HCT116 (cell line): ENCODE data around the gene FHIT. TPM values are rescaled to one million over a fixed set of nuclear protein-coding genes. Genes with fewer than 3 reads are reported as not detected.

Experiments used
- ATAC-seq: fragments of 200-7000 bp; cut with Tn5 transposase; 2 replicates; pipeline ENCODE4 v1.9.1; 2020; ENCODE audit warnings: mild to moderate bottlenecking, moderate library complexity
- BruUV-seq: library from RNA; stranded (reverse); fragments of 400-500 nt; replicated peaks from 2 replicates; lab custom pipeline; 2021; lab: Mats Ljungman, UMichigan
- CTCF ChIA-PET: fragments of 300-600 bp; sonication (Branson Sonifier 250); formaldehyde crosslinking; loops from one replicate; lab custom pipeline; 2021; ENCODE audit warnings: antibody characterized with exemption; lab: Charles Lee
- POLR2A ChIA-PET: fragments of 300-600, 350-600 bp; sonication (Branson Sonifier 250); formaldehyde crosslinking; loops from one replicate; lab custom pipeline; 2021; ENCODE audit warnings: antibody characterized with exemption; lab: Charles Lee
- RAD21 ChIA-PET, 2 experiments: fragments of 300-600 bp; sonication (Branson Sonifier 250); formaldehyde crosslinking; loops; one replicate each; lab custom pipeline; 2023; ENCODE audit warnings: low total read pairs in 2 of 2; ENCODE audit not compliant: uncharacterized antibody in 2 of 2, unreplicated experiment in 2 of 2, low non-redundant PET in 1 of 2; lab: Charles Lee
- DNase-seq: peaks from one replicate; pipeline ENCODE4 v3.0.0-alpha.2; 2010; ENCODE audit warnings: low read depth, low spot score
- H2AFZ ChIP-seq: fragments of 200-600 bp; shearing (Covaris generic), sonication (generic); 2 replicates; pipeline ENCODE4 v1.6.1; 2017; ENCODE audit warnings: low read depth, mixed run types, mixed read lengths, antibody characterized with exemption, low read length; ENCODE audit not compliant: poor library complexity, severe bottlenecking
- H3K27ac ChIP-seq: 2 replicates; pipeline ENCODE4 v1.5.1; 2012; ENCODE audit warnings: low read depth, low read length
- H3K27me3 ChIP-seq: fragments of 200-600 bp; sonication (generic); 2 replicates; pipeline ENCODE4 v1.6.1; 2016; ENCODE audit warnings: mixed run types, low read length, mixed read lengths; ENCODE audit not compliant: insufficient read depth
- H3K36me3 ChIP-seq, 2 experiments: fragments of 200-500 bp in 1 of 2; fragments of 200-600 bp in 1 of 2; sonication (Bioruptor generic) in 1 of 2; sonication (generic) in 1 of 2; 2 replicates each; pipeline versions ENCODE4 v1.5.1 to v1.6.1; 2014 to 2016; ENCODE audit warnings: low read length in 2 of 2, inconsistent platforms in 1 of 2, mixed read lengths in 1 of 2, mixed run types in 1 of 2; ENCODE audit not compliant: insufficient read depth in 2 of 2, control insufficient read depth in 1 of 2
- H3K4me1 ChIP-seq, 2 experiments: fragments of 200-600 bp in 1 of 2; sonication (generic) in 1 of 2; 2 replicates each; pipeline versions ENCODE4 v1.5.1 to v1.6.1; 2012 to 2017; ENCODE audit warnings: low read length in 2 of 2, inconsistent platforms in 1 of 2, mild to moderate bottlenecking in 1 of 2, mixed read lengths in 1 of 2, mixed run types in 1 of 2, moderate library complexity in 1 of 2; ENCODE audit not compliant: insufficient read depth in 2 of 2, control insufficient read depth in 1 of 2
- H3K4me2 ChIP-seq: fragments of 200-600 bp; sonication (generic); 2 replicates; pipeline ENCODE4 v1.6.1; 2017; ENCODE audit warnings: mixed run types, low read length, mixed read lengths
- H3K4me3 ChIP-seq, 2 experiments: fragments of 200-600 bp in 1 of 2; sonication (generic) in 1 of 2; replicated peaks in 1 of 2; 2 replicates each; pipeline ENCODE4 v1.5.1; 2011 to 2016; ENCODE audit warnings: low read length in 2 of 2, control low read depth in 1 of 2, low read depth in 1 of 2, mild to moderate bottlenecking in 1 of 2, mixed read lengths in 1 of 2, mixed run types in 1 of 2
- H3K79me2 ChIP-seq: fragments of 200-600 bp; sonication (generic); 2 replicates; pipeline ENCODE4 v1.6.1; 2017; ENCODE audit warnings: mild to moderate bottlenecking, mixed run types, low read length, moderate library complexity, mixed read lengths; ENCODE audit not compliant: insufficient read depth
- H3K9ac ChIP-seq: fragments of 200-600 bp; sonication (generic); 2 replicates; pipeline ENCODE4 v1.6.1; 2016; ENCODE audit warnings: low read length, mixed read lengths
- H3K9me2 ChIP-seq: fragments of 200-600 bp; sonication (generic), shearing (Covaris generic); 2 replicates; pipeline ENCODE4 v1.6.1; 2017; ENCODE audit warnings: mixed run types, mild to moderate bottlenecking, moderate library complexity; ENCODE audit not compliant: insufficient read depth
- H3K9me3 ChIP-seq, 2 experiments: fragments of 200-500 bp in 1 of 2; fragments of 200-600 bp in 1 of 2; sonication (Bioruptor generic) in 1 of 2; sonication (generic) in 1 of 2; 2 replicates each; pipeline ENCODE4 v1.6.1; 2014 to 2017; ENCODE audit warnings: low read length in 2 of 2, mixed read lengths in 2 of 2, inconsistent platforms in 1 of 2, low read depth in 1 of 2, mild to moderate bottlenecking in 1 of 2, mixed run types in 1 of 2, moderate library complexity in 1 of 2; ENCODE audit not compliant: control insufficient read depth in 1 of 2, insufficient read depth in 1 of 2
- H4K20me1 ChIP-seq: fragments of 200-600 bp; sonication (generic), shearing (Covaris generic); 2 replicates; pipeline ENCODE4 v1.6.1; 2017; ENCODE audit warnings: mixed run types, mild to moderate bottlenecking, moderate library complexity; ENCODE audit not compliant: insufficient read depth
- CBX3 ChIP-seq: IDR thresholded peaks from 2 replicates; pipeline ENCODE4 v1.6.1; 2012; ENCODE audit warnings: low read depth
- CEBPB ChIP-seq: IDR thresholded peaks from 2 replicates; pipeline ENCODE4 v1.6.1; 2012; ENCODE audit warnings: low read depth
- CTCF ChIP-seq, 3 experiments: fragments of 200-600 bp in 1 of 3; sonication (generic) in 1 of 3; IDR thresholded peaks in 2 of 3; conservative IDR thresholded peaks in 1 of 3; 2 replicates each; pipeline ENCODE4 v1.5.1; 2012 to 2017; ENCODE audit warnings: low read depth in 2 of 3, low read length in 2 of 3, antibody characterized with exemption in 1 of 3, borderline replicate concordance in 1 of 3, control low read depth in 1 of 3, mild to moderate bottlenecking in 1 of 3, mixed read lengths in 1 of 3, mixed run types in 1 of 3, moderate library complexity in 1 of 3; ENCODE audit not compliant: insufficient read depth in 1 of 3
- EGR1 ChIP-seq: IDR thresholded peaks from 2 replicates; pipeline ENCODE4 v1.6.1; 2012; ENCODE audit warnings: low read depth
- EZH2 ChIP-seq: fragments of 200-600 bp; sonication (generic); IDR thresholded peaks from 2 replicates; pipeline ENCODE4 v1.6.1; 2017; ENCODE audit warnings: antibody characterized with exemption, mixed run types
- EZH2phosphoT487 ChIP-seq: fragments of 200-600 bp; IDR thresholded peaks from 2 replicates; pipeline ENCODE4 v1.6.1; 2018; ENCODE audit warnings: antibody characterized with exemption, borderline replicate concordance
- FOSL1 ChIP-seq: IDR thresholded peaks from 2 replicates; pipeline ENCODE4 v1.6.1; 2012; ENCODE audit warnings: low read depth
- JUND ChIP-seq: IDR thresholded peaks from 2 replicates; pipeline ENCODE4 v1.6.1; 2012
- POLR2A ChIP-seq: IDR thresholded peaks from 2 replicates; pipeline ENCODE4 v1.7.0; 2011; ENCODE audit warnings: borderline replicate concordance; ENCODE audit not compliant: insufficient read depth, insufficient read length; ENCODE audit errors: extremely low read depth
- POLR2AphosphoS5 ChIP-seq: IDR thresholded peaks from 2 replicates; pipeline ENCODE4 v1.6.1; 2011; ENCODE audit warnings: mild to moderate bottlenecking, low read depth, low read length, moderate library complexity
- RAD21 ChIP-seq: IDR thresholded peaks from 2 replicates; pipeline ENCODE4 v1.6.1; 2012; ENCODE audit warnings: low read depth, mild to moderate bottlenecking
- SIN3A ChIP-seq: IDR thresholded peaks from 2 replicates; pipeline ENCODE4 v1.6.1; 2012; ENCODE audit warnings: low read depth
- SP1 ChIP-seq: IDR thresholded peaks from 2 replicates; pipeline ENCODE4 v1.6.1; 2012; ENCODE audit warnings: low read depth
- TCF7L2 ChIP-seq: IDR thresholded peaks from 2 replicates; pipeline ENCODE4 v1.7.0; 2011; ENCODE audit warnings: borderline replicate concordance, inconsistent platforms; ENCODE audit not compliant: insufficient read depth, insufficient read length; ENCODE audit errors: extremely low read depth
- YY1 ChIP-seq: IDR thresholded peaks from 2 replicates; pipeline ENCODE4 v1.6.1; 2011; ENCODE audit warnings: low read length, low read depth, moderate library complexity, mild to moderate bottlenecking; ENCODE audit not compliant: insufficient replicate concordance; ENCODE audit errors: extremely low read depth
- ZFX ChIP-seq: fragments of 450-650 bp; IDR thresholded peaks from 2 replicates; pipeline ENCODE4 v1.6.1; 2017
- ZNF274 ChIP-seq: fragments of 200-500 bp; sonication (Bioruptor generic); IDR thresholded peaks from 2 replicates; pipeline ENCODE4 v1.6.1; 2014; ENCODE audit warnings: mild to moderate bottlenecking, low read depth, low read length, inconsistent platforms
- intact Hi-C: fragments of 100-400 bp; cut with micrococcal nuclease; formaldehyde crosslinking; loops from 2 replicates; pipeline ENCODE4 v1.10.0; 2022
- total RNA-seq: library from RNA; stranded (reverse); gene quantifications from one replicate; pipeline ENCODE4 v1.2.1, GENCODE V29; 2021; ENCODE audit not compliant: unreplicated experiment
- TF ChIP-seq, protein P1 (sequence below): IDR thresholded peaks from 2 replicates; pipeline ENCODE4 v1.6.1; 2012

The FHIT gene
- total RNA-seq, 1 experiment from 2014 or later: 20.1 TPM

- CTCF ChIA-PET: no interaction called here
Measured at GRCh38 chr3:59886790-59887189, 1364.5 kb downstream of the FHIT start.

GRCh38 chr3:59885899-59886400, 1365.3 kb downstream of the FHIT start:
- H3K9me2 ChIP-seq: no peaks in the 10 kb centered on the region
- TF ChIP-seq EGR1 (no peak), EZH2phosphoT487 (no peak), CTCF (IDR thresholded peaks at IDR 0.05 in 2 of 3, conservative IDR thresholded peaks at IDR 0.05 in 1 of 3; ENCODE audit: borderline replicate concordance in 1 of 3, insufficient read depth in 1 of 3, low read depth in 2 of 3, low read length in 2 of 3) (no peak), ZFX (no peak), CEBPB (no peak), FOSL1 (no peak)
- TF ChIP-seq, protein P1, sequence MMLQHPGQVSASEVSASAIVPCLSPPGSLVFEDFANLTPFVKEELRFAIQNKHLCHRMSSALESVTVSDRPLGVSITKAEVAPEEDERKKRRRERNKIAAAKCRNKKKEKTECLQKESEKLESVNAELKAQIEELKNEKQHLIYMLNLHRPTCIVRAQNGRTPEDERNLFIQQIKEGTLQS: no peak
- no peak overlapping the region for H3K9ac ChIP-seq
- peaks cover 13% of the 10 kb centered on the region; the same call in 1 of the 2 replicates for H3K27me3 ChIP-seq
- ChIA-PET CTCF (no interaction called here), RAD21 (no interaction called here), POLR2A (no interaction called here)
- H3K4me2 ChIP-seq: no peak overlapping the region
- ATAC-seq (no peak), DNase-seq (no peak)
- H4K20me1 ChIP-seq: no peaks in the 10 kb centered on the region
- no peaks in the 10 kb centered on the region for H3K36me3 ChIP-seq
- intact Hi-C loops: no loop called here
- H3K79me2 ChIP-seq: no peaks in the 10 kb centered on the region
- H3K9me3 ChIP-seq: no peaks in the 10 kb centered on the region
- no peak overlapping the region for H2AFZ ChIP-seq
- H3K27ac ChIP-seq: no peak overlapping the region
- H3K4me1 ChIP-seq: no peaks in the 10 kb centered on the region
- BruUV-seq: no TSS peak
- no peak overlapping the region for H3K4me3 ChIP-seq

More at GRCh38 chr3:59886790-59887189, 1364.5 kb downstream of the FHIT start:
- H3K27ac ChIP-seq: no peak overlapping the region
- no peak for DNase-seq
- BruUV-seq: no TSS peak
- peaks cover 18% of the 10 kb centered on the region; the same call in 1 of the 2 replicates for H3K27me3 ChIP-seq
- H3K4me2 ChIP-seq: no peak overlapping the region
- H4K20me1 ChIP-seq: no peaks in the 10 kb centered on the region
- ChIA-PET RAD21 (no interaction called here), POLR2A (no interaction called here)
- no peak overlapping the region for H3K9ac ChIP-seq
- H3K9me2 ChIP-seq: no peaks in the 10 kb centered on the region
- no peaks in the 10 kb centered on the region for H3K4me1 ChIP-seq
- no peaks in the 10 kb centered on the region for H3K79me2 ChIP-seq
- no peak overlapping the region for H2AFZ ChIP-seq
- no peak overlapping the region for H3K4me3 ChIP-seq
- ATAC-seq: no peak
- H3K9me3 ChIP-seq: no peaks in the 10 kb centered on the region
- intact Hi-C loops: no loop called here
- H3K36me3 ChIP-seq: no peaks in the 10 kb centered on the region
- no peak for TF ChIP-seq EZH2
- no peak for TF ChIP-seq SIN3A
- no peak for TF ChIP-seq RAD21
- no peak for TF ChIP-seq ZFX
- TF ChIP-seq EGR1: no peak
- no peak for TF ChIP-seq CEBPB
- no peak for TF ChIP-seq ZNF274
- TF ChIP-seq JUND: no peak
- TF ChIP-seq YY1: no peak
- TF ChIP-seq TCF7L2: no peak
- no peak for TF ChIP-seq POLR2A
- TF ChIP-seq SP1: no peak
- no peak for TF ChIP-seq POLR2AphosphoS5
- no peak for TF ChIP-seq CBX3
- TF ChIP-seq FOSL1: no peak
